NCI-H2171 (cell line): ENCODE results near the gene EEIG2.
A peak's percentile ranks its signal among the peaks of the same experiment; 100 is the strongest.

Experiments
- DNase-seq: peaks from one replicate; lab custom pipeline; 2025; lab: John Stamatoyannopoulos, UW

The EEIG2 gene

GRCh38 chr1:108583757-108584427 lies 24.0 kb downstream of the EEIG2 start:
- DNase-seq, result peak; percentile 48

- no peak for DNase-seq
Measured at GRCh38 chr1:108584428-108584856, 24.5 kb downstream of the EEIG2 start.

GRCh38 chr1:108585313-108585712 lies 25.4 kb downstream of the EEIG2 start:
- no peak for DNase-seq

GRCh38 chr1:108590441-108590840 lies 30.5 kb downstream of the EEIG2 start:
- no peak for DNase-seq

GRCh38 chr1:108590957-108591356 lies 31.1 kb downstream of the EEIG2 start:
- DNase-seq, result no peak

GRCh38 chr1:108591466-108591865 lies 31.6 kb downstream of the EEIG2 start:
- no peak for DNase-seq

GRCh38 chr1:108592030-108592759 lies 32.3 kb downstream of the EEIG2 start:
- no peak for DNase-seq

GRCh38 chr1:108593448-108593847 lies 33.5 kb downstream of the EEIG2 start:
- no peak for DNase-seq

GRCh38 chr1:108595507-108595906 lies 35.6 kb downstream of the EEIG2 start:
- no peak for DNase-seq

GRCh38 chr1:108597041-108597440 lies 37.1 kb downstream of the EEIG2 start:
- peak; percentile 79 for DNase-seq

- DNase-seq, result no peak
Measured at GRCh38 chr1:108598340-108598739, 38.4 kb downstream of the EEIG2 start.

GRCh38 chr1:108600504-108600903 lies 40.6 kb downstream of the EEIG2 start:
- DNase-seq, result no peak

GRCh38 chr1:108601708-108602410 lies 42.0 kb downstream of the EEIG2 start:
- DNase-seq, result no peak

- DNase-seq, result no peak
Measured at GRCh38 chr1:108605633-108606032, 45.7 kb downstream of the EEIG2 start.

- DNase-seq, result no peak
Measured at GRCh38 chr1:108606478-108606877, 46.6 kb downstream of the EEIG2 start.

- DNase-seq, result peak; percentile 32
Measured at GRCh38 chr1:108609483-108610049, 49.7 kb downstream of the EEIG2 start.
